Endometrial microvascular endothelial cells (primary cell): ENCODE data around the gene DESI2. TPM values are rescaled to one million over a fixed set of nuclear protein-coding genes. Genes with fewer than 3 reads are reported as not detected.

Experiments
- in situ Hi-C: cut with HindIII; loops from 2 replicates; pipeline ENCODE4 v1.10.0; 2017; ENCODE audit warnings: low sequenced_read_pairs, low pct_unique_long_range_greater_than_20kb; ENCODE audit errors: inconsistent ontology term
- total RNA-seq: library from RNA; depleted of rRNA; stranded (reverse); fragments of >200 nt; gene quantifications from one replicate; pipeline ENCODE4 v1.2.3, GENCODE V29; 2015; ENCODE audit errors: inconsistent ontology term

DESI2 gene
- total RNA-seq, 1 donor from 2014 or later: 53.9 TPM

DNA sequence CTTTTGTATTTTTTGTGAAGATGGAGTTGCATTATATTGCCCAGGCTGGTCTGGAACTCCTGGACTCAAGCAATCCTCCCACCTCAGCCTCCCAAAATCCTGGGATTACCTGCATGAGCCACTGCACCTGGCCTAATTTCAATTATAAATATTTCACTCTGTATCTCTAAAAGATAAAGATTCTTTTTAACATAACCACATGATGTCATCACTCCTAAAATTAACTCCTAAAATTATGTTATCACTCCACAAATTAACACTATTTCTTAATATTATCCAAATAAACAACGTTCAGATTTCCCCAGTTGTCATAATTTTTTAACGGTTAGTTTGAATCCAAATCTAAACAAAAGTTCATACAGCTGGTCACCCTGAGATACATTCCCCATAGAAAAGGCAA lies 43.0 kb downstream of the DESI2 start:
- in situ Hi-C loops: no loop called here

DNA sequence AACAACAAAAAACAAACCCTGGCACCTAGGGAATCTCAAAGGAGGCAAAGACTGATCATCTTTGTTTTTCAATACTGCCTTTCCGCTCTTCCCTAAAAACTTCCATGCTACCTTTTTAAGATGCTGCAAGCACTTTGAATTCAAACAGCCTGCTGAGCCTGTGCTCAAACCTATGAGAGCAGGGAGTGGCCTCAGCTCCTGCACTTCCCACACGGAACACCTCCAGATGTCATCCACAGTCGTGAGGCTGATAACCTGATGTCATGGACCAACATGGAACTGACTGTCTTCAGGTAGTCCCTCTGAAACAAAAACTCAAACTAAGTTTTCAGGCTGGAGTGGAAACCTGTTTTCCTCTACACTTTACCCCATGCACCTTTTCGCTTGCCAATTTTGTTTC lies 46.8 kb downstream of the DESI2 start:
- in situ Hi-C loops: no loop called here

DNA sequence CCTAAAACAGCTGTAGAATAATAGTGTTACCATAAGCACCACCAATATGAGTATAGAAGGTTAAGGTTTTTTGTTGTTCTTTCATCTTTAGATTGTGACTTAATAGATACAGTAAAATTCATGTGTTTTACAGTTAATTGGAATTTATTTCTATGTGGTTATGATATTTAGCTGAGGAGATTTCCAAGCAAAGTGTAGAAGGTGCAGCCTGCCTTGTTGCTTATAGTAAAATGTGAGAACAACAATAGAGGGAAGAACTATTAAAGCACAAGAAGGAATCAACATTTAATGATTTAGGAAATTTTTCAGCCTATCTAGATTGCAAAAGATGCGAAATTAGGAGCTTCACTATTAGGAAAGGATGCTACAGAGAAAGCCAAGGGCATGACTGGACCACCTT lies 47.9 kb downstream of the DESI2 start:
- in situ Hi-C loops: no loop called here

DNA sequence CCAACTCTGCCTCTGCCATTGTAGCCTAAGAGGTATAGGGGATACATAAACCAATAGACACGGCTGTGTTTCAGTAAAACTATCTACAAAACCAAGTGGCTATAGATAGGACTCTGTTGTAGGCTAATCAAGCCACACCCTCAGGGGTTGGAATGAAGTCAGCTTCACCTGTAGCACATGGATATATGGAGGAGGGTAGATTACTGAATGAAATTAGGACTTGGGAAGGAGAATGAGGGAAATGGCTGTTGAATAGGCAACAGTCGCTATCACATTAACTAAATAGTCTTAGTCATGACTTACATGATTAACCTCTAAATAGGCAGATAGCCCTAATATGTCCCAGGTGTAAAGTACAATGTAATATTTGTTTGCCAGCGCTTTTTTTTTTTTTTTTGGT lies 49.7 kb downstream of the DESI2 start:
- in situ Hi-C loops: no loop called here

GRCh38 chr1:244704107-244704506 lies 51.2 kb downstream of the DESI2 start:
- in situ Hi-C loops: no loop called here

GRCh38 chr1:244705261-244706234 lies 52.6 kb downstream of the DESI2 start:
- in situ Hi-C loops: no loop called here

DNA sequence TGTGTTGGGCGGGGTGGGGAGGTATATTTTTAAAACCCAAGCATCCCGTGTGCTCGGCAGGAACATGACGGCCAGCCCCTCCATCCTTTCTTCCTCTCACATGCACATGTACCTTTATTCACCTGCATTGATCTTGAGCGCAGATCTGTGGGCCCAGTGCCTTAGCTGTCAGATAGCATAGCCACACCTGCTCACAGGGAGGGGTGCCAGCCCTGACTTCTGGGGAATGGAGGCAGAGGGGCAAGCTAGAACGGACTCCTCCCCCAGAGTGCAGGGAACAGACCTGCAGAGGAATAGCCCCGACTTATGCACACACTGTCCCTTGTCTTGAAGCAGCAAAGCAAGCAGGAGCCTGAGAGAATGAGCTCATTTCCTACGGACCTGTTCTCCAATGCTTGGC lies 56.1 kb downstream of the DESI2 start:
- in situ Hi-C loops: no loop called here

GRCh38 chr1:244709476-244710368 lies 56.8 kb downstream of the DESI2 start:
- in situ Hi-C loops: no loop called here

GRCh38 chr1:244710474-244711062 lies 57.6 kb downstream of the DESI2 start:
- in situ Hi-C loops: no loop called here

- in situ Hi-C loops: no loop called here
These were observed 59.7 kb downstream of the DESI2 start for GRCh38 chr1:244712669-244713068.

DNA sequence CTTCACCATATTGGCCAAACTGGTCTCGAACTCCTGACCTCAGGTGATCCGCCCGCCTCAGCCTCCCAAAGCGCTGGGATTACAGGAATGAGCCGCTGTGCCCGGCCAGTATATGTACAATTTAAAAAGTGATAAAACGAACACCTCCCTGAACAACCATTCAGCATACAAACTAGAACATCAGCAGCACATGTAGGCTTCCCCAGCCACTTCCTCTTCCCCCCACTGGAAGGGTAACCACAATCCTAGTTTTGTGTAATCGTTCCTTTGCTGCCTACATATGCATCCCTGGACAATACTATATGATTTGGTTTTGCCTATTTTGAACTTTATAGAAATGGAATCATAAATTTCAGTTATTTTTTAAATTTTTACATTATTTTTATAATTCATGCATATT lies 60.4 kb downstream of the DESI2 start:
- in situ Hi-C loops: no loop called here

DNA sequence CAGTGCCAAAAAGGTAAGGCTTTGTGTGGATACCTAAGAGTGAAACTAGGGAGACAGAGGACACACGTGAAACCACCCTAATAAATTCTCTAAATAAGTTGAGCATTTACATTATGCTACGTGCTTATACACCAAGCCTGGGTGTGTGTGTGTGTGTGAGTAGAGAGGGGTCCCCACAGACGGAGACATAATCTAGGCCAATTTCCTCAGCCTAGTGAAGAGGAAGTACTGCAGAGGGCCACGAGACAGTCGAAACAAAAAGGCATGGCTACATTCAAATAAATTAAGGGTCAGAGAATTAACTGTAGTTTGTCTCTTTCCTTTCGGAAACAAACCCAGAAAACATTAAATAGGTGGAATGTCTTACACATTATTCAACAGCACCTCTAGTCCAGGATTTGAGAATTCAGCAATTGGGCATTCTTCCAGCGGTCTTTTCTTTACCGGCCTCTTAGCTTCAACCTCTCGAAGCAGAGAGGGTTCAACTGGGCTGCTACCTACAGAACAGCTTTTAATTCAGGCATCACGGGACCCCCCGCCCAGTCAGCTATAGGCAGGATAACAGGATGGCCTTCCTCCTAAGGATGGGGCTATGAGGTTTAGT lies 75.0 kb downstream of the DESI2 start:
- in situ Hi-C loops: no loop called here

- in situ Hi-C loops: no loop called here
These were observed 77.4 kb downstream of the DESI2 start for GRCh38 chr1:244730153-244730933.

DNA sequence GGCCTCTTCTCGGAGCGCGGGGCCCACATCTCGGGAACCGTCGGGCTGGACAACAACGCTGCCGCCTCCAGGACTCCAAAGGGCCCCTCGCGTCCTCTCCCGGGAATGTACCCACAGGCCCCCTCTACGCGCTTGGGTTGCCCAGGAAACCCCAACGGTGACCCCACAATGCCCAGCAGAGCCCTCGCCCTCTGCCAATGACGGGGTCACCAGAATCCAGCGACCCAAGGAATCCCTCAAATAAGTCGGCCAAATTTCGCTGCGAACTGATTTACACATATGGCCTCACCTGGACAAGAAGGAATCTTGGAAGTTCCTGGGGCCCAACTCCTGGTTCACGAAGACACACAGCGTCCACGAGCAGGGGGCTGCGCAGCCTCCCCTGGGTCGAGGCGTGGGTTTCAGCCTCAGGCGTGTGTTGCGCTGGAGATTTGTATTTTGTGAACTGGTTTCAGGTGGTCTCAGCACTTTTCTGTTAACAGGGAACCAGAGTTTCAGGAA lies 78.1 kb downstream of the DESI2 start:
- in situ Hi-C loops: no loop called here

DNA sequence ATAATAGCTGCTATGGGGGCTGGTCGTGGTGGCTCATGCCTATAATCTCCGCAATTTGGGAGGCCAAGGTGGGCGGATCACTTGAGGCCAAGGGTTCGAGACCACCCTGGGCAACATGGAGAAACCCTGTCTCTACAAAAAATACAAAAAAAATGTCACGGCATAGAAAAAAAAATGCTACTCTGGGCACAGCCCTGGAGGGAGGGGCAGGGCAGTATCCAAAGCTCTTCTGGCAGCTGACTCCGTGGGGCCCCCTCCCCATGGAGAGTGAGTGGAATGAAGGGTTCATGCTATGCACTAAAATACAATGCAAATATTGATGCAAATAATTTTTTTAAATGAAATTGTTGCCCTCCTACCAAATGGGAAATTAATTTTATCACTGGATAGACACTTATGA lies 78.7 kb downstream of the DESI2 start:
- in situ Hi-C loops: no loop called here

DNA sequence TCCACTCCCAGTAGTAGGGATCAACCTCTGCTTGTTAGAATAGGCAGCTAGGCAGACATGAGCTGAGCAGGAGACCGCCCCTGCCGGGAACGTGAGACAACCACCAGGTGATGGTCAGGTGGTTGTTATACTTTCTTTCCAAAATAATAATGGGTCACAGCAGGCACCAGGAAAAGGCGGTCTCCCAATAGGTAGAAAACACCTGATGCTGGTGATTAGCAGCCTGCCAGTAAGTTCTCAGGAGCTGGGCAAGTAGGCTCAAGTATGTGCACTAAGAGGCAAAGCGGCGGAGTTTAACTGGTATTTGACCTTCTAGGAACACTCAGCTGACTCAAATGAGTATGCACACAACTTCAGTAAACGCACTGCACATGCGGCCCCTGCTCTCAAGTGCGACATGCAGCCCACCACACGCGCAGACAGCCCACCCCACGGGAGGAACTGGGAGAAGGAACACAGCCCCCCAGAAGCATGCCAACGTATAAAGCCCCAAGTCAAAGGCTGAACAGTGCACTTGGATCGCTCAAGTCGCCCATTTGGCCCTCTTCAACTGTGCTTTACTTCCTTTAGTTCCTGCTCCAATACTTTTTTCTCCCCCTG lies 80.0 kb downstream of the DESI2 start:
- in situ Hi-C loops: no loop called here

DNA sequence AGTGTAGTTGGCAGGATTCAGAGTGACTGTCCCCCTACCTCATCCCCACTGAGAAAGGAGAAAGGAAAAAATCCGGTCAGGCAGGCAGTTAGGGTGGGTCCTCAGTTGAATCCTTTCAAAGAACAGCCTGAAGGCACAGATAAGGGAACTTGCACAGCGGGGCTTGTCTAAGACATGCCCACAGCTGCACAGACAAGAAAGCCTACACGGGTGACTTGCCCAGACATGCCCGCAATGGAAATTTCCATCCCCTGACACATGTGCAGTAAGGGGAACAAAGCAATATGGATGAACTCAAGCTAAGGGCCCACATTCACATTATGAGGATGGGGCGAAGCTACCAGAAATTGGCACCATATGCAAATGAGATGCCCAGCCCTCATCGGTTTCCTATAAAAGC lies 82.5 kb downstream of the DESI2 start:
- in situ Hi-C loops: no loop called here
